Urothelium cell line (cell line): ENCODE measurements around the gene ABCG1.
A peak's percentile ranks its signal among the peaks of the same experiment; 100 is the strongest.

Experiments used
- DNase-seq: peaks from one replicate; pipeline ENCODE4 v3.0.0; 2011; ENCODE audit warnings: low spot score, mixed read lengths
- FAIRE-seq: peaks from 2 replicates; lab custom pipeline; 2011; peaks lifted over from hg19 to GRCh38; lab: Jason Lieb, UNC

ABCG1 gene

GRCh38 chr21:42191696-42192595 is 27.0 kb upstream of the ABCG1 start:
- FAIRE-seq, result no peak

DNA sequence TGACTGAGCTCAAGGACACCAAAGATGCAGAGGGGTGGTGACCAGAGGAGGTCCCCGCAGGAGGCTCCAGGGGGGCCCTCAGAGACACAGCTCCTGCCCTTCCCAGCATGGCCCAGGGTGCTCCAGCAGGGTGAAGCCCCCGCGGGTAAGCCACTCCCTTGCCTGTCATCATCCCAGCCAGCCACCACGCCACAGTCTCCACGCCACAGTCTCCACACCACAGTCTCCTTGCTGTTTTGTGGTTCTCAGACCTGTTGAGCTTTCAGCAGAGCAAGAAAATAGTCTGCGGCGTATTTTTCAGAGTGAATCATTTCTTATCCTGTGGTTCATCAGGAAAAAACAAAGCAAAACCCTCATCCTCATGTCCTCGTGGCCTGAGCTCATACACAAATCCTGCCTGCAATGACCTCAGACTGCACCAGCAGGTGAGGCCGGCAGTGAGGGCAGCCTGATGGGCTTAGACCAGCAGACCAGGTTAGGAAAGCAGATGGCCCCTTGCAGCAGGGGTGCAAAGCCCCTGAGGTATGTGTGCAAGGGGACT is 25.7 kb upstream of the ABCG1 start:
- no peak for FAIRE-seq
- no peak for DNase-seq

More at GRCh38 chr21:42191696-42192595, 27.0 kb upstream of the ABCG1 start:
- DNase-seq, result no peak

DNA sequence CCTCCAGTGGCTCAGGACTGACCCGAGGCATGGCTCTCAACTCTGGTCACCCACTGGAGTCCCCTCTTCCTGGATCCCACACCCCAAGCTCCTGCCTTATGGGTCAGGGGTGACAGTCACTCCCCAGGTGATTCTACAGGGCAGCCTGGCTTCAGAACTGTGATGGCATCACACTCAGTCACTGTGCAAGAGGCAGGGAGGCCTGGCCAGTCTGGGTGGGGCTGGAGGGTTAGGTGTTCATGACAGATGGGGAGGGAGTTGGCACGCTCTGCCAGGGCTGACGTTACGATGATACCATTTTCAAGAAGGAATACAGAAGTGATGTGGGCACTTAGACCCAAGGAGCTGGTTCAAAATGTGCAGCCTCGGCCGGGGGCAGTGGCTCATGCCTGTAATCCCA is 25.2 kb upstream of the ABCG1 start:
- DNase-seq (no peak), FAIRE-seq (no peak)

DNA sequence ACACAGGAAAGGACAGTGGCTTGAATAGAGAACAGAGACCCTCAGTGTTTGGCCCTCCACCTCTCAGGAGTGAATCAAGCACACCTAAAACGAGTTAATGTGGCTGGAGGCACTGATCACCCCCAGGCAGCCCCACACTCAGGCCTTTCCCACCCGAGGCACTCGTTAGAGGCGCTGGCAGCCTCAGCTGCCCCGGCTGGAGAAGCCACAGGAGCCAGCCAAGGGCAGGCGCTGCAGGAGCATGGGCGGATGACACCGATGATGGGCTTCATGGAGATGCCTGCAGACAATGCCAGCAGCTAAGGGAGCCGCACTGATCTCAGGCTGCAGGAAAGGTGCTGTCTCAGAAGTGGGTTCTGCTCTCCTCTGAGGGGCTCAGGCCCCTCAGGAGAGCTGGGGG is 24.1 kb upstream of the ABCG1 start:
- FAIRE-seq, result no peak
- no peak for DNase-seq

GRCh38 chr21:42195378-42196031 is 23.4 kb upstream of the ABCG1 start:
- DNase-seq, result no peak
- no peak for FAIRE-seq

- DNase-seq (peak; percentile 39), FAIRE-seq (no peak)
Measured at GRCh38 chr21:42198929-42199867, 19.7 kb upstream of the ABCG1 start.

DNA sequence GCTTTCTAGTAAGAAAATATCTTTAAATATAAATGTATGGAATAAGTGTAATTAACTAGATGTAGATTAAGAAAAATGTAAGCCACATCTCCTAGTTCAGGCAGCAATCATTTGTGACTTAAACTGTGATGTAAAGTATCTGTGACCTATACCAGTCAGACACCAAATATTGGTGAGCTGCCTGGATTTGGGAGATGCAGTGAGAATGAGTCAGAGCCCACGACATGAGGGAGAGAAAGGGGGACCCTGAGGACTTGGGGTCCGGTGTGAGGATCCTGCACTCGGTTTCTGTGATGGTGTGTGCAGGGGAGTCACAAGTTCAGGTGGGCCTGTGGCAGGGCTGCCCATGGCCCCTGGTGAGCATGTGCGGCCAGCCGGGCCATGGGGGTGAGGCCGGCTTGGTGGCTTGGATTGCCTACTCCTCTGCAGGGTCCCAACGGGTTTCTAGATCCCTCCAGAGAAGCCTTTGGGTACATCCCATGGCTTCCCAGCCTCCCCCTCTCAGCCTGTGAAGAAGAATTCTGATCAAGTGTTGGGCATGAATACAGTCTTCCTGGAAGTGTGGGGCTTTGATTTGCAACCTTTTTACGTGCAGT is 19.0 kb upstream of the ABCG1 start:
- no peak for FAIRE-seq

DNA sequence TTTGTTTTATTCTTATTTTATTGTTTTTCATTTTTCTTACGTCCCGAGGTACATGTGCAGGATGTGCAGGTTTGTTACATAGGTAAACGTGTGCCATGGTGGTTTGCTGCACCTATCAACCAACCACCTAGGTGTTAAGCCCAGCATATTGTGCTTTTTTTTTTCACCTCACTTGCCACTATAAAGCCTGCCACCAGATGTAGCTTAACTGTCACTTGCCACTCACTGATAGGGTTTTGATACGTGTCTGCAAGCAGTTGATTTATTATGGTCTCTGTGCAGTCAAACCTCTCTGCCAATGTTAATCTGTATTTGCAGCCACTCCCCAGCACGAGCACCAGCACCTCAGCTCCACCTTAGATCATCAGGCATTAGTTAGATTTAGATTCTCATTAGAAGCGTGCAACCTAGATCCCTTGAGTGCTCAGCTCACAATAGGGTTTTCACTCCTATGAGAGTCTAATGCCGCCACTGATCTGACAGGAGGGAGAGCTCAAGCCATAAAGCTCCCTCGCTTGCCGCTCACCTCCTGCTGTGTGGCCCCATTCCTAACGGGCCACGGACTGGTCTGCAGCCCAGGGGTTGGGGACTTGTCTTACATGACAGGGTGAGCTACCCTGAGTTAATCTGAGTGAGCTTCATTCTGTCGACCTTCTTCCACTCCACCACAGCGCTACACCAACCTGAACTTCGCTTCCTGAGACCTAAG is 17.9 kb upstream of the ABCG1 start:
- DNase-seq, result no peak
- FAIRE-seq, result no peak

More for the DNA sequence above, 19.0 kb upstream of the ABCG1 start:
- no peak for DNase-seq

DNA sequence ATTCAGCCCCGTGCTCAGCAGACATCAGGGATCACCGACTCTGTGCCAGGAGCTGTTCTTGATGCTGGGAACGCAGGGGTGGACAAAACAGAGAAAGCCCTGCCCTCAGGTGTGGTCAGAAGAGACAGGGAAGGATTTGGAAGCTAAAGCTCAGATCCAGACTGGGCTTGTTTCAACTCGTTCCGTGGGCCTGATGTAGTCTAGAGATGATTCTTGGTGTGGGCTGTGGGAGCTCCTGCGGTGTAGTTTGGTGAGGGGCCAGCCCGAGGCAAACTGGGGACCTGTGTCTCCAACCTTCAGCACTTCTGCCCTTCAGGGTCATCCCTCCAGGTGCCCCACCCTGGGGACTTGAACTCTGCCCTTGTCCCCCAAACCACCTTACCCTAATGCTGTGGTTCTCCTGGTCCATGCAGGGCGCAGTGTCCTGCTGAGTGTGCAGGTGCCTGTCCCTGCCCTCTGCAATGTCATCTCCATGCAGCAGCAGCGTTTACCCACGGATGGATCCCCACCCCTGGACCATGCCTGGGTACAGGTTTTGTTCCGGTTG is 17.3 kb upstream of the ABCG1 start:
- DNase-seq, result no peak

GRCh38 chr21:42202321-42202720 is 16.6 kb upstream of the ABCG1 start:
- no peak for FAIRE-seq
- DNase-seq, result no peak

More for the DNA sequence above, 17.3 kb upstream of the ABCG1 start:
- FAIRE-seq, result no peak

DNA sequence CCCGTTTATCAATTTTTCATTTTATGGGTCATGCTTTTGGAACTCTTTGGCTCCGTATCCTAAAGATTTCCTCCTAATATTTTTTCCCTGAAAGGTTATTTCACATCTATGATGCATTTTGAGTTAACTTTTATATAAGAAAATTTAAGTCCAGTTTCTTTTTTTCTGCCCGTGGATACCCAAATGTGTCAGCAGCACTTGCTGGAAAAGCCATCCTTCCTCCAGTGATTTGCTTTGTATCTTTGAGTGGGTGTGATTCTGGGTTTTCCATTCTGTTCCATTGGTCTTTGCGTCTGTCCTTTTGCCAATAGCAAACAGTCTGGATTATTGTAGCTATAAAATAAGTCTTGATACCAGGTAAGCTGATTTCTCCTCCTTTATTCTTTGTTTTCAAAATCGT is 15.6 kb upstream of the ABCG1 start:
- FAIRE-seq (no peak), DNase-seq (no peak)

- no peak for FAIRE-seq
Measured at GRCh38 chr21:42203936-42204335, 15.0 kb upstream of the ABCG1 start.

GRCh38 chr21:42207426-42207825 is 11.5 kb upstream of the ABCG1 start:
- no peak for FAIRE-seq
- no peak for DNase-seq

More at GRCh38 chr21:42203936-42204335, 15.0 kb upstream of the ABCG1 start:
- DNase-seq, result no peak

GRCh38 chr21:42208036-42208435 is 10.9 kb upstream of the ABCG1 start:
- FAIRE-seq, result no peak
- DNase-seq, result no peak

GRCh38 chr21:42208801-42209490 is 10.0 kb upstream of the ABCG1 start:
- DNase-seq (no peak), FAIRE-seq (no peak)

DNA sequence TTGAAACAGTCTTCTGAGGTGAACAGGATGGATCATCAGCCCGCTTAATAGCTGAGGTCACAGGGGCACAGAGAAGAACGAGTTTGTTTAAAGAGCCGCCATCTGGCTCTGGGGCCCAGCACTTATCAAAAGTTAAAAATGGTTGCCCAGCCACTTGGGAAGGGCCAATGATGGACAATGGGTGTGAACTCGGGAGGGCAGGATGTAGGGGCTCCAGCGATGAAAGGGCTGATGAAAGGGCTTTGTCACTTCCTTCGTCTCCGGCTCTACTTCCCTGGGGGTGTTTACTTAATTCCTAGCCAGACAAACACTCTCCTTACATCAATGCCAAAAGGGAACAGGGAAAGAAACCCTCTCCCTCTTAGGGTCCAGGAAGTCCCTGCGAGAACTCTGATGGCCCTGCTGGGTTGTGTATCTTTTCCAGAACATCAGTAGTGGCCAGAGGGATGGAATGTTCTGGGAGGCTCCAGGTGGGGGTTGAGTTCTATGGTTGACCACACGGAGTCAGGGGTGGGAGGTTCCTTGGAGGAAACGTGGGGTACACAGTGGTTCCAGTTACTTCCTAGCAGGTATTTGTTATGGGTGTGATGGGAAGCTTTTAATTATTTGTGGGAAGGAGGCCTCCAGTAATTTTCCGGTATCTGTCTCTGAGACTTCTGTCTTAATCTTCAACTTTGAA is 9.0 kb upstream of the ABCG1 start:
- FAIRE-seq (no peak), DNase-seq (no peak)

- DNase-seq (no peak), FAIRE-seq (no peak)
Measured at GRCh38 chr21:42212266-42212665, 6.7 kb upstream of the ABCG1 start.

GRCh38 chr21:42213082-42213774 is 5.7 kb upstream of the ABCG1 start:
- no peak for FAIRE-seq
- DNase-seq, result no peak
